ENCODE measurements around the gene LIPG.

- TF ChIP-seq CTCF (IDR thresholded peaks at IDR 0.05; ENCODE audit: poor library complexity) (no peak), EZH2 (IDR thresholded peaks at IDR 0.05; ENCODE audit: borderline replicate concordance) (no peak)
Observed at GRCh38 chr18:49596687-49597086, 34.8 kb downstream of the LIPG start.
